Loucy (cell line): ENCODE measurements around the gene TAF10.

Experiments used
- H2AFZ ChIP-seq: fragments of 200-600 bp; sonication (generic); 2 replicates; pipeline ENCODE4 v1.6.0; 2016; ENCODE audit warnings: antibody characterized with exemption, mild to moderate bottlenecking, low read length, moderate library complexity
- H3F3A ChIP-seq: fragments of 200-600 bp; 2 replicates; pipeline ENCODE4 v1.6.0; 2016; ENCODE audit warnings: antibody characterized with exemption, low read depth, mild to moderate bottlenecking
- H3K27me3 ChIP-seq: fragments of 200-600 bp; sonication (generic); 2 replicates; pipeline ENCODE4 v1.6.1; 2014; ENCODE audit warnings: low read length, mild to moderate bottlenecking; ENCODE audit not compliant: insufficient read depth, poor library complexity, severe bottlenecking
- H3K36me3 ChIP-seq: fragments of 200-600 bp; sonication (generic); 2 replicates; pipeline ENCODE4 v1.6.1; 2016; ENCODE audit warnings: low read length; ENCODE audit not compliant: insufficient read depth
- H3K4me1 ChIP-seq: fragments of 200-600 bp; sonication (generic); 2 replicates; pipeline ENCODE4 v1.5.1; 2014; ENCODE audit warnings: low read length, mild to moderate bottlenecking; ENCODE audit not compliant: insufficient read depth, poor library complexity, severe bottlenecking
- H3K4me2 ChIP-seq: fragments of 200-600 bp; sonication (generic); 2 replicates; pipeline ENCODE4 v1.6.0; 2014; ENCODE audit warnings: antibody characterized with exemption, low read length, low read depth, mild to moderate bottlenecking; ENCODE audit not compliant: poor library complexity, severe bottlenecking
- H3K4me3 ChIP-seq: fragments of 200-600 bp; sonication (generic); 2 replicates; pipeline ENCODE4 v1.5.1; 2014; ENCODE audit warnings: low read length, mild to moderate bottlenecking, mixed read lengths; ENCODE audit not compliant: poor library complexity, severe bottlenecking
- H3K79me2 ChIP-seq: fragments of 200-600 bp; sonication (generic); 2 replicates; pipeline ENCODE4 v1.6.1; 2014; ENCODE audit warnings: low read length; ENCODE audit not compliant: insufficient read depth
- H3K9ac ChIP-seq: fragments of 200-600 bp; sonication (generic); 2 replicates; pipeline ENCODE4 v1.6.0; 2014; ENCODE audit warnings: mild to moderate bottlenecking, low read depth, low read length, moderate library complexity; ENCODE audit not compliant: poor library complexity, severe bottlenecking
- H3K9me2 ChIP-seq: fragments of 200-600 bp; sonication (generic); replicated peaks from 2 replicates; pipeline ENCODE4 v1.6.1; 2016; ENCODE audit warnings: low read depth, low read length, mixed read lengths
- H3K9me3 ChIP-seq: fragments of 200-600 bp; sonication (generic); 2 replicates; pipeline ENCODE4 v1.6.1; 2014; ENCODE audit warnings: mild to moderate bottlenecking, antibody characterized with exemption, low read length, low read depth; ENCODE audit not compliant: insufficient read depth
- H4K20me1 ChIP-seq: fragments of 200-600 bp; sonication (generic); 2 replicates; pipeline ENCODE4 v1.6.0; 2014; ENCODE audit warnings: antibody characterized with exemption, low read length, mild to moderate bottlenecking; ENCODE audit not compliant: insufficient read depth, poor library complexity, severe bottlenecking
- CTCF ChIP-seq: fragments of 200-600 bp; sonication (generic); conservative IDR thresholded peaks from 2 replicates; pipeline ENCODE4 v1.5.1; 2014; ENCODE audit warnings: mild to moderate bottlenecking, antibody characterized with exemption, low read length
- EZH2phosphoT487 ChIP-seq: fragments of 200-600 bp; IDR thresholded peaks from 2 replicates; pipeline ENCODE4 v1.6.1; 2018; ENCODE audit warnings: antibody characterized with exemption, mild to moderate bottlenecking, moderate library complexity, borderline replicate concordance

Gene TAF10

DNA sequence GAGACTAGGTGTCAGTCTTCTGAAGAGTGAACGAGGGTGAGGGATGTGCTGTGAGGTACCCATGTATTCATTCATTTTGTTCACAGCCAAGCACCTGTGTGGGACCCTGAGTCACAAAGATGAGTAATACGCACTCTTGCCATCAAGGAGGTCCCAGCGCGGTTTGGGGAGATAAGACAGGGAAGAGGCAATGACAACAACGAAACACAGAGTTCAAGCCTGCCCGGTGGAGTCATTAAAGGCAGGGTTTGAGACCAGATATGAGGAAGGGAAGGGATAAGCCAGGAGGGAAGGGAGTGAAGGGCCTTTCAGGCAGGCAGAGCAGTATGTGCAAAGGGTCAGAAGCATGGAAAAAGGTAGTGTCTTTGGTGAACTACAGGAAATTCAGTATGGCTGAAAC, 39.0 kb upstream of the TAF10 start:
- Histone ChIP-seq H2AFZ (no peak overlapping the region), H3K36me3 (no peaks in the 10 kb centered on the region), H3K4me3 (no peak overlapping the region), H3K4me2 (no peak overlapping the region), H3K9me3 (no peaks in the 10 kb centered on the region), H3K4me1 (peaks cover 21% of the 10 kb centered on the region), H3F3A (no peaks in the 10 kb centered on the region), H4K20me1 (no peaks in the 10 kb centered on the region), H3K9ac (no peak overlapping the region), H3K9me2 (no peaks in the 10 kb centered on the region), H3K79me2 (no peaks in the 10 kb centered on the region), H3K27me3 (no peaks in the 10 kb centered on the region)
- no peak for TF ChIP-seq EZH2phosphoT487
- no peak for TF ChIP-seq CTCF

DNA sequence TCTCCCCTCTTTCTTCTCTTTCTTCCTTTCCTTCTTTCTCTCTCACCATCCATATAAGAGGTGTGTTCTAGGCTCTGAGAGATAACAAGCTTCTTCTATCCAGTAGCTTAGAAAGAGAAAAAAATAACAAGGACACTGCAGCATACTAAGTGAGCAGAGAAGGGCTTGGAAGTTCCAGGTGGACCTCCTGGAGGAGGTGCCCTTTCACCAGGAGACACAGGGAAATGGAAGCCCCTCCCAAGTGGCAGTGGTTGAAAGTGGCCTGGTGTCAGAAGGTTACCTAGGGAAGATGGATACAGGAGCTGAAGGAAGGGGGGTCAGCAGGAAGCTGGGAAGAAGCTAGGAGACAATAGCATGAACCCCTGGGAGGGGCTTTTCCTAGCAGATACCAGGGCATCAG, 38.1 kb upstream of the TAF10 start:
- H3K79me2 ChIP-seq = no peaks in the 10 kb centered on the region
- no peak for TF ChIP-seq CTCF
- TF ChIP-seq EZH2phosphoT487 = no peak
- no peak overlapping the region for H2AFZ ChIP-seq
- no peak overlapping the region for H3K9ac ChIP-seq
- no peaks in the 10 kb centered on the region for H4K20me1 ChIP-seq
- no peak overlapping the region for H3K4me3 ChIP-seq
- no peaks in the 10 kb centered on the region for H3F3A ChIP-seq
- H3K4me2 ChIP-seq = no peak overlapping the region
- H3K27me3 ChIP-seq = no peaks in the 10 kb centered on the region
- no peaks in the 10 kb centered on the region for H3K36me3 ChIP-seq
- H3K9me3 ChIP-seq = no peaks in the 10 kb centered on the region
- H3K9me2 ChIP-seq = no peaks in the 10 kb centered on the region
- H3K4me1 ChIP-seq = peaks cover 28% of the 10 kb centered on the region

DNA sequence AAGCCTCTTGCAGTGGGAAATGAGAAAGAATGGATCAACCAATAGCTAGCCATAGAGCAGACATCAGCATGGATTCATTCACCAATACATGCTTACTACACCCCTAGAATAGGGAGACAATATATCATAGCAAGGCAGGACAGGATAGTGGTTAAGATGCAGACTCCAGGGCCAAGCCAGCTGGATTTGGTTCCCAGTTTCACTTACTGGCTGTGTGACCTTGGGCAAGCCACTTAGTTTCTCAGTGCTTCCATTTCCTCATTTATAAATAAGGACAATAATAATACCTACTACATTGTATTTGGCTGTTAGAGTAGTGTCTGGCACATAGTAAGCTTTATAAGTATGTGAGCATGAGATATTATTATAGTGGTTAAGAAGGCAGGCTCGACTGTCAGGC, 36.5 kb upstream of the TAF10 start:
- H2AFZ ChIP-seq = no peak overlapping the region
- H4K20me1 ChIP-seq = no peaks in the 10 kb centered on the region
- H3F3A ChIP-seq = no peaks in the 10 kb centered on the region
- no peak for TF ChIP-seq CTCF
- TF ChIP-seq EZH2phosphoT487 = no peak
- no peaks in the 10 kb centered on the region for H3K79me2 ChIP-seq
- H3K4me2 ChIP-seq = no peak overlapping the region
- H3K4me1 ChIP-seq = peaks cover 28% of the 10 kb centered on the region
- H3K9me3 ChIP-seq = no peaks in the 10 kb centered on the region
- H3K4me3 ChIP-seq = no peak overlapping the region
- no peaks in the 10 kb centered on the region for H3K36me3 ChIP-seq
- H3K9ac ChIP-seq = no peak overlapping the region
- H3K9me2 ChIP-seq = no peaks in the 10 kb centered on the region
- no peaks in the 10 kb centered on the region for H3K27me3 ChIP-seq
